GM12801 (cell line): ENCODE results near the gene LMOD3.

Experiments
- CTCF ChIP-seq: IDR thresholded peaks from one replicate; pipeline ENCODE4 v1.5.1; 2011; ENCODE audit warnings: control low read depth; ENCODE audit not compliant: insufficient read length; ENCODE audit errors: extremely low read depth

The LMOD3 gene

GRCh38 chr3:69085168-69085832 lies 37.1 kb downstream of the LMOD3 start:
- TF ChIP-seq CTCF: no peak

GRCh38 chr3:69084326-69085167 lies 37.8 kb downstream of the LMOD3 start, which contains the start of gene ARL6IP5:
Gene ARL6IP5 (plus strand): TSS chr3:69084937. CDS start chr3:69085048, 111 bp downstream.
- no peak for TF ChIP-seq CTCF

GRCh38 chr3:69082805-69083204 lies 39.6 kb downstream of the LMOD3 start:
- TF ChIP-seq CTCF: no peak

GRCh38 chr3:69082361-69082760 lies 40.0 kb downstream of the LMOD3 start:
- no peak for TF ChIP-seq CTCF

- no peak for TF ChIP-seq CTCF
Observed at GRCh38 chr3:69081583-69082262, 40.7 kb downstream of the LMOD3 start.

- no peak for TF ChIP-seq CTCF
Observed at GRCh38 chr3:69080233-69080920, 42.0 kb downstream of the LMOD3 start, which contains the start of gene UBA3. Gene UBA3 (minus strand): TSS chr3:69080365. CDS start chr3:69080353, 12 bp downstream.
